Smooth muscle cell (in vitro differentiated cells): ENCODE measurements around the gene DNAJC6. TPM values are rescaled to one million over a fixed set of nuclear protein-coding genes. Genes with fewer than 3 reads are reported as not detected.

Source experiments
- DNase-seq: peaks from one replicate; lab custom pipeline; 2025; ENCODE audit not compliant: unreplicated experiment; lab: John Stamatoyannopoulos, UW
- H2AFZ ChIP-seq: fragments of 200-600 bp; sonication (generic); 2 replicates; pipeline ENCODE4 v1.6.0; 2016; ENCODE audit warnings: antibody characterized with exemption, low read depth, mild to moderate bottlenecking
- H3F3A ChIP-seq: fragments of 200-600 bp; sonication (generic); 2 replicates; pipeline ENCODE4 v1.6.0; 2017; ENCODE audit warnings: antibody characterized with exemption, low read depth
- H3K27ac ChIP-seq: fragments of 200-600 bp; sonication (generic); 2 replicates; pipeline ENCODE4 v1.5.1; 2016; ENCODE audit warnings: low read depth, mild to moderate bottlenecking
- H3K27me3 ChIP-seq: fragments of 200-600 bp; sonication (generic); 2 replicates; pipeline ENCODE4 v1.6.1; 2016; ENCODE audit warnings: low read depth, mild to moderate bottlenecking
- H3K36me3 ChIP-seq: fragments of 200-600 bp; sonication (generic); 2 replicates; pipeline ENCODE4 v1.5.1; 2016; ENCODE audit warnings: low read depth
- H3K4me1 ChIP-seq: fragments of 200-600 bp; sonication (generic); 2 replicates; pipeline ENCODE4 v1.5.1; 2016; ENCODE audit warnings: low read depth
- H3K4me2 ChIP-seq: fragments of 200-600 bp; sonication (generic); 2 replicates; pipeline ENCODE4 v1.6.0; 2016; ENCODE audit warnings: mild to moderate bottlenecking
- H3K4me3 ChIP-seq: fragments of 200-600 bp; sonication (generic); 2 replicates; pipeline ENCODE4 v1.5.1; 2016; ENCODE audit warnings: mild to moderate bottlenecking
- H3K79me2 ChIP-seq: fragments of 200-600 bp; sonication (generic); 2 replicates; pipeline ENCODE4 v1.6.0; 2016; ENCODE audit warnings: low read depth, mild to moderate bottlenecking
- H3K9ac ChIP-seq: fragments of 200-600 bp; sonication (generic); 2 replicates; pipeline ENCODE4 v1.6.0; 2016; ENCODE audit warnings: low read depth
- H3K9me3 ChIP-seq: fragments of 200-600 bp; sonication (generic); replicated peaks from 2 replicates; pipeline ENCODE4 v1.5.1; 2016; ENCODE audit warnings: low read depth
- H4K20me1 ChIP-seq: fragments of 200-600 bp; sonication (generic); 2 replicates; pipeline ENCODE4 v1.6.0; 2016; ENCODE audit warnings: low read depth
- CTCF ChIP-seq: fragments of 200-600 bp; sonication (generic); IDR thresholded peaks from 2 replicates; pipeline ENCODE4 v1.5.1; 2017; ENCODE audit warnings: borderline replicate concordance, mild to moderate bottlenecking, antibody characterized with exemption; ENCODE audit not compliant: insufficient read depth, poor library complexity, severe bottlenecking
- WGBS: methylation state at CpG from one replicate; pipeline ENCODE4 v1.1.7; 2016; ENCODE audit warnings: low lambda C conversion rate; 5-methylcytosine and 5-hydroxymethylcytosine counted together
- polyA plus RNA-seq: library from polyadenylated mRNA; unstranded; fragments of >200 nt; fragmentation: Nextera tagmentation; extraction: Ambion mirVana; gene quantifications from 2 replicates; pipeline ENCODE4 v1.2.1, GENCODE V29; 2016
- total RNA-seq: library from RNA; depleted of rRNA; stranded (reverse); fragments of >200 nt; gene quantifications from 2 replicates; pipeline ENCODE4 v1.2.3, GENCODE V29; 2014

The DNAJC6 gene
- total and polyA plus RNA-seq, 2 experiments from 2014 or later = 0.70 to 7.8 TPM

GRCh38 chr1:65393347-65393746, 84.0 kb downstream of the DNAJC6 start:
- Histone ChIP-seq H4K20me1 (no peaks in the 10 kb centered on the region), H3K9ac (no peak overlapping the region), H3K36me3 (no peaks in the 10 kb centered on the region)

GRCh38 chr1:65393928-65394327, 84.6 kb downstream of the DNAJC6 start:
- Histone ChIP-seq H3K4me1 (no peaks in the 10 kb centered on the region), H2AFZ (no peak overlapping the region), H3F3A (no peaks in the 10 kb centered on the region), H3K27me3 (no peaks in the 10 kb centered on the region), H3K27ac (no peak overlapping the region), H3K9me3 (no peaks in the 10 kb centered on the region), H4K20me1 (no peaks in the 10 kb centered on the region), H3K9ac (no peak overlapping the region), H3K79me2 (no peaks in the 10 kb centered on the region), H3K4me3 (no peak overlapping the region), H3K36me3 (no peaks in the 10 kb centered on the region), H3K4me2 (no peak overlapping the region)
- no peak for DNase-seq
- WGBS = 96% methylated on average over 1 of the region's 1 CpG
- no peak for TF ChIP-seq CTCF

More at GRCh38 chr1:65393347-65393746, 84.0 kb downstream of the DNAJC6 start:
- no peaks in the 10 kb centered on the region for H3K4me1 ChIP-seq
- no peaks in the 10 kb centered on the region for H3K9me3 ChIP-seq
- no peaks in the 10 kb centered on the region for H3K27me3 ChIP-seq
- no peak overlapping the region for H2AFZ ChIP-seq
- no peaks in the 10 kb centered on the region for H3K79me2 ChIP-seq
- H3F3A ChIP-seq = no peaks in the 10 kb centered on the region
- no peak for DNase-seq
- no peak overlapping the region for H3K4me2 ChIP-seq
- H3K27ac ChIP-seq = peak overlapping the region; percentile 4
- TF ChIP-seq CTCF = no peak
- WGBS = 91% methylated on average over 2 of the region's 2 CpGs
- no peak overlapping the region for H3K4me3 ChIP-seq

GRCh38 chr1:65395887-65396612, 86.7 kb downstream of the DNAJC6 start:
- H3K36me3 ChIP-seq = no peaks in the 10 kb centered on the region
- H3K27ac ChIP-seq = peak overlapping the region; percentile 52
- H2AFZ ChIP-seq = no peak overlapping the region
- 86% methylated on average over 3 of the region's 3 CpGs for WGBS
- H3K27me3 ChIP-seq = no peaks in the 10 kb centered on the region
- H4K20me1 ChIP-seq = no peaks in the 10 kb centered on the region
- no peaks in the 10 kb centered on the region for H3K4me1 ChIP-seq
- H3K9ac ChIP-seq = no peak overlapping the region
- no peak for TF ChIP-seq CTCF
- H3K9me3 ChIP-seq = no peaks in the 10 kb centered on the region
- no peak overlapping the region for H3K4me3 ChIP-seq
- H3K4me2 ChIP-seq = no peak overlapping the region
- no peaks in the 10 kb centered on the region for H3K79me2 ChIP-seq
- no peaks in the 10 kb centered on the region for H3F3A ChIP-seq
- no peak for DNase-seq

- no peak for TF ChIP-seq CTCF
- no peak overlapping the region for H3K27ac ChIP-seq
- H3K4me2 ChIP-seq = no peak overlapping the region
- no peaks in the 10 kb centered on the region for H3K4me1 ChIP-seq
- no peaks in the 10 kb centered on the region for H3K9me3 ChIP-seq
- no peaks in the 10 kb centered on the region for H3K36me3 ChIP-seq
- H3K4me3 ChIP-seq = no peak overlapping the region
- WGBS = 100% methylated on average over 1 of the region's 1 CpG
- no peaks in the 10 kb centered on the region for H3F3A ChIP-seq
- H4K20me1 ChIP-seq = no peaks in the 10 kb centered on the region
- no peaks in the 10 kb centered on the region for H3K27me3 ChIP-seq
- H3K79me2 ChIP-seq = no peaks in the 10 kb centered on the region
- H2AFZ ChIP-seq = no peak overlapping the region
- H3K9ac ChIP-seq = no peak overlapping the region
- no peak for DNase-seq
These were observed 88.7 kb downstream of the DNAJC6 start for GRCh38 chr1:65398083-65398482.
